Measurements from ENCODE around the gene LAMB2.

The LAMB2 gene
- 0 to 0.05 (median 0) reads per million in 3 experiments for total RNA-seq

DNA sequence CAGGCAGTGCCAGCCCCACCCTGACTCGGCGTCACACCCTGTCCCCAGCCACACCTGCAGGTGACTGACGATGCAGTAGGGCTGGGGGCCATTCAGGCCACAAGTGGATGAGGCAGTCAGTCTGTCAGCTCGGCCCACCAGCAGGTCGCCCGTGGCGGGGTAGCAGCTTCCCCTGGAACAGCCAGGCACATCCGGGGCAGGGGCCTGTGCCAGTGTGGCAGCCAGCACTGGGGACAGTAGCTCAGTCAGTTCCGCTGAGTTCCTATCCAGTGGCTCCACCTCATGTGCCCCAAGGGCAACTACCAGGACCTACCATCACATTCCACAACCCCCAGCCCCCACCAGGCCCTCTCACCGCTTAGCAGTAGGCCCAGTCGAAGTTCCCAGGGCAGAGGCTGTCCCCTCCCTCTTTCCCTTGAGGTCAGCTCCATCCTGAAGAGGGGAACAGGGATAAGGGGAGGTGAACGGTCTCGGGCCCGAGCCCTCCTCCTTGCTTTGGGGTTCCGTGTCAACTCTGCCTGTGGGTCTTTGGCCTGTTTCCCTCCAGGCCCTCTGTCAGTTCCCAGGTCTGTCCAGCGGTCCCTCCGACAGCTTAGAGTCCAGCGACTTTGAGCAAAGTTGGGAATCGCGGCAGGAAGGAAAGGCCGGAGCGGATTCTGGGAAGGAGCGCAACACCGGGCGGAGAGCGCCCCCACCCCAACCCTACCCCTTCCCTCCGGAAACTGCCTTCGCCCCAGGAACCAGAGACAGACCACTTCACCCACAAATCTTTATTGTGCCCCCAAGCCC, at the start of gene LAMB2:
Gene LAMB2 (minus strand): TSS at position 614 of the 789 bp plus-strand sequence. CDS start 183 bp downstream, at position 431.
- no peak for DNase-seq

- DNase-seq: no peak
Observed at GRCh38 chr3:49181351-49181750, 48.5 kb upstream of the LAMB2 start.

GRCh38 chr3:49180116-49180515, 47.3 kb upstream of the LAMB2 start:
- no peak for DNase-seq

GRCh38 chr3:49177073-49177472, 44.2 kb upstream of the LAMB2 start:
- DNase-seq: no peak

DNA sequence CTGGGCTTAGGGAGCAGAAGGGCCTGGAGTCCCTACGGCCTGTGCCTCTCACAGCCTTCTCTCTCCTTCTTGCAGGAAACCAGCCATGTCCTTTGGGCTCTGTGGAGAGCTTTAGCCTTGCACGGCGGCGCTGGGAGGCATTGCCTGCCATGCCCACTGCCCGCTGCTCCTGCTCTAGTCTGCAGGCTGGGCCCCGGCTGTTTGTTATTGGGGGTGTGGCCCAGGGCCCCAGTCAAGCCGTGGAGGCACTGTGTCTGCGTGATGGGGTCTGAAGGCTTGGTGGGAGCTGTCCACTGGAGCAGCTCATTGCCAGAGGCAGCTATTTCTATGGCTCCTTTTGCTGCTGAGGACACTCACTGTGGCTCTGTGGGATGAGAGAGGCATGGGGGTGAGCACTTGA, 42.7 kb upstream of the LAMB2 start:
- no peak for DNase-seq

- no peak for DNase-seq
Observed at GRCh38 chr3:49174397-49174985, 41.6 kb upstream of the LAMB2 start.

GRCh38 chr3:49173792-49174170, 40.9 kb upstream of the LAMB2 start:
- DNase-seq: no peak

DNA sequence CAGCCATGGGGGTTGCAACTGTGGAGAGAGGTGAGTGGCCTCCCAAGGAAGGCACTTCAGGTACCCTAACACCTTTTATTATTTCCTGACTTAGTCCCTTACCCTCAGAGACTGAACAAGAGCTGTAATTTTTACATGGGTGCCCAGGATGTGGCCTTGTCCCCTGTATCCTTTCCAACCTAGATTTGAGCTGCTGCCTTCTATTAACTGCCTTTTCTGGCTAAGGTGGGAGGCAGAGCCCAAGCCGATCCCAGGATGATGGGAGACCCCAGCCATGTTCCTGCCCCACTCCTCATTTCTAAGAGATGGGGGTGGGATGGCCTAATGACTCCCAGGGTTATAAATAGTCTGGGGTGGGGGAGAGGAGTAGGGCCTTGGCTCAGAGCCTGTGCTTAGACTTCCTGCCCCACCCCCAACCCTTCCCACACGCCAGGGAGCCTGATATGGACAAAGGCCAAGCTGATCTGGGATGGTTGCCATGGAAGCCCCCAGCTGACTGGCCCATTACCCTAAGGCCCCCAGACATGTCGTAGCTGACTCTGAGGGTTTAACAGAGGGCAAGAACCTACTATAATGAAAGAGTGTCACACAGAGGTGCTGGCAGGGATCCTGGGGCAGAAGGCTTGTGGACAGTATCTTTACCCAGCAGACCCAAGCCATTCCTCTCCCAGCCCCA, 40.4 kb upstream of the LAMB2 start:
- DNase-seq: no peak

- DNase-seq: no peak
Observed at GRCh38 chr3:49172551-49173041, 39.7 kb upstream of the LAMB2 start.

DNA sequence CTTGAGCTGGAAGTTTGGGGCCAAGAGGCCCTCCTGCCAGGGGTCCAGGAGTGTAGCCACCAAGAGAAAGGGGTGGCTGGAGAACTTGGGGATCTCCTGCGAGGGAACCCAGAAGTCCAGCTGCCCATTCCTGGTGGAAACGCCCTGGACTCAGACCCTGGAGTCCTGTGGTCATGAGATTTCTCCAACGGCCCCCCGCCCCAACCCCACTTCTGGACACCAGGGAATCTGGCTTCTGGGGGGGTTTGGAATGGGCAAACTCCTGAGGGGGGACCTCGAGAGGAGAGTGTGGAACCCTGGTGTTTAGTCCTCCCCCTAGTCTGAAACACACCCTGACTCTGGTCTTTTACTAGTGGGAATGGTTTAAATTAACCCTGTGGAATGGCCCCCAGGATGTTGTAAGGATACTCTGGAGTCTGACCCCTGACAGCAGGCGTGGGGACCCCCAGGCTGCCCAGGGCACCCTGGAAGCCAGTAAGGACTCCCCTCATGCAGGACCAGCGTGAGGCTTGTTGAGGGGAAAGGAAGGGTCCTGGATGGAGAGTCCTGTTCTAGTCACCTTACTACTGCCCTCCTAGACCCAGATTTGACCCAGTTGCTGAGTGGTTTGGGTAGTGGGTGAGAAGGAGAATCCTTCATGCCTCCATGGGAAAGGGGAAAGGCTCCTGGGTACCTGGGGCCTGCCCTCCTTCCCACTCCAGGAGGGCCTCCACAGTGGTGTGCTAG, 39.1 kb upstream of the LAMB2 start:
- DNase-seq: no peak

DNA sequence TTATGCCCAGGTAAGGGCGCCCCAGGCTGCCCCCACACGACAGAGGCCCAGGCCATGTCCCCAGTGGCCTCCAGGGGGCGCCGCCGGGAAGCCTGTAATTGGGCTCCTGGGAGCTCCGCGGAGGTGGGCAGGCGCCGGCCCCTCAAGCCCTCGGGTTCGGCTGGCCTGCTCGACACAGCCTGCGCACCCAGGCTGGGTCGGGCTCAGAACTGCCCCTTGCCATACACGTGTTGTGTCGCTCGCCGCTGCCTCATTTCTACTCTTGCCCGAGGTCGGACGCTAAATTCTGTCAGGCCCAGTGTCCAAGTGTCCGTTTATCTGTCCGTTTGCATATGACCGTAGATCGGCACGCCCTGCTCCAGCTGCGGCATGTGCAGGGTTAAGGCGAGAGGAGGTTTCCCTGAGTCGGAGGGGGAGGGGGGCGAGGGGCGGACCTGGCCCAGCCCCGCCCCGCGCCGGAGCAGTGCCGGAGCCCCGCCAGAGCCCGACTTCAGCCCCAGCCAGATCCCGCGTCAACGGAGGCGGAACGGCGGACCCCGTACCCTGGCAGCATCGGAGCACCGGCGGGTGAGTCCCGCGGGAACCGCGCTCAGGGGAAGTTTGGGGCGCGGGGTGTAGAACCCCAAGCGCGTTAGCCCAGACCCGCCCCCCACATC, 38.4 kb upstream of the LAMB2 start, which contains the start of gene KLHDC8B:
Gene KLHDC8B (plus strand): TSS at position 480 of the 656 bp plus-strand sequence. CDS start 1,172 bp downstream, outside the sequence.
- peak; percentile 70 for DNase-seq

DNA sequence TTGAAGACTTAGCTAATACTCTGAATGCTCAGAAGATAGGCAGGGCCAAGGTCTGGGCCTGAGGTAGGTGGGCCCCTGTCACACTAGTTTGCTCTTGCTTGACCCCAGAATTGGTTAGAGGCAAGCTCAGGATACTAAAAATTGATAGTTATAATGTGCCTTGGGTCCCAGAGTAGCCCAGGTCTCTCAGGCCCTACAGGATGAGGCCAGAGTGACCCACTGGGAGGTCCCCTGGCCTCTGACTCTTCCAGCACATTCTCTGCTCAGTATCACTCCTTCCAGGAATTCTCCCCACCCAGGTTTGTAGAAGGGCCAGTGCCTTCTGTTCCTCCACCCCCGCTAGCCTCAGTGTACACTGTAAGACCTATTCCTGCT, 37.9 kb upstream of the LAMB2 start:
- DNase-seq: no peak

DNA sequence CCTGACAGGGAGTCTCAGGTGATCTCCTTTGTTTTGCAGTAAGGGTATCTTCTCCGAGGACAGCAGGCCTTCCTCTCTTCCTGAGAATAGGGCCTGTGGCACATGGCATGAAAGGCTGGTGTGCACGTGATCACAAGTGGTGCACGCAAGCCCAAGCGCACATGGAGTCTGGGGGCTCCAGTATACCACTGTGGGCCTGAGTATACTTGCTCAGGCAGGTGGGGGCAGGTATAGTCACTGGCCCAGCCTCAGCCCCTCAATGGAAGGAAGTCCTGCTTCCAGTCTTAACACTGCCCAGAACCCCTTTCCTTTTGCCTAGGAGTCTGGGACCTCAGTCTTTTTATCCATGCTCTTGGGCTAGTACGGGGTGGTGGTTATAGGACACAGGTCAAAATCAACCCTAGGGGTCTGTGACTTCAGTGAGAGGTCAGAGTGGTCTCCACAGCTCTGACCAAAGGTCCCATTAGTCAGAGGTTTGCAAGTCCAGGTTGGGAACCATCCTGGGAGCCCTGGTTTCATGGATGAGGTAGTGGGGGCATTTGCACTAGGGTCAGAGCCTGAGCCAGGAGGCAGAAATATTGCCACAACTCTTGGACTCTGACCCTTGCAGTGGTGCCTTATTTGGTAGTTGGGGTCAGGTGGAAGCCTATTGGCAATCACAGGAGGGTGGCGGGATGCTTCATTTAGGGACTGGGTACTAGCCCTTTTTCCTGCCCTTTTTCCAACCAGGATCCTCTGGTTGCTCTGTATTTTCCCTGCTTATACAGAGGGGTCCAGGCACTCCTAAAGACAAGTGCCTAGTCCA, 34.1 kb upstream of the LAMB2 start:
- no peak for DNase-seq

- peak; percentile 66 for DNase-seq
Observed at GRCh38 chr3:49165771-49166751, 33.2 kb upstream of the LAMB2 start, which contains the start of gene CCDC71. TSS of gene CCDC71 (minus strand) at chr3:49166331. CDS start at chr3:49164208, 2,123 bp downstream.

DNA sequence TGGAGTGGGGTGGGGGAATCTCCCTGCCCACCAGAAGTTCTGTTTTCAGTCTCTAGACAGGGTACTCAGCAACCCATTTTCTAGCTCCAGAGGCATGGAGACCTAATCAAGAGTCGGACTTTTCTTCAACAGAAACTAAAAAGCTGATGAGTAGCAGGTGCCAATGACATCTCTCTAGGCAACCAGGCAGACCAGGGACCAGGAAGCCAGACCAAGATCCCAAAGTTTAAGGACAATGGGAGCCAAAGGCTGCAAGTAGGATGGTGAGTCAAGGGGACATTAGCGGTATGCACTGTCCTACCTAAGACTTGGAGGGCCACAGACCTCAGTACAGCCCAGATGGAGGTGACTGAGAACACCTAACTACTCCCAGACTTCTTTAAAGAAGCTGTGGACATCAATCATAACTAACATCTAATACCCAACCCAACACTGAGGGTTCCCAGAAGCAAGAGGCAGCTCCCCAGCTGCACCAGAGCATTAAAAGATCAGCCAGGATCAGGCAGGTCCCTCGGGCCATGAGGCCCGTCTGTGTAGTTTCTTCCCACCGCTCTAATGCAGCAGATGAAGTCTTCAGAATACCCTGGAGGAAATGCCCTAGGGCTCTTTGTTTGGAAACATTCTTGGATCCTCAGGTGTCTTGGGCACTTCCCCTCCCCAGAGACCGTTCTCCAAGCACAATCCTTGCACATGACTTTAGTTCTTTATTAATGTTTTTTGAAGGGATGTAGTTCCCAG, 32.3 kb upstream of the LAMB2 start:
- DNase-seq: no peak

GRCh38 chr3:49163609-49164008, 30.8 kb upstream of the LAMB2 start:
- DNase-seq: no peak

DNA sequence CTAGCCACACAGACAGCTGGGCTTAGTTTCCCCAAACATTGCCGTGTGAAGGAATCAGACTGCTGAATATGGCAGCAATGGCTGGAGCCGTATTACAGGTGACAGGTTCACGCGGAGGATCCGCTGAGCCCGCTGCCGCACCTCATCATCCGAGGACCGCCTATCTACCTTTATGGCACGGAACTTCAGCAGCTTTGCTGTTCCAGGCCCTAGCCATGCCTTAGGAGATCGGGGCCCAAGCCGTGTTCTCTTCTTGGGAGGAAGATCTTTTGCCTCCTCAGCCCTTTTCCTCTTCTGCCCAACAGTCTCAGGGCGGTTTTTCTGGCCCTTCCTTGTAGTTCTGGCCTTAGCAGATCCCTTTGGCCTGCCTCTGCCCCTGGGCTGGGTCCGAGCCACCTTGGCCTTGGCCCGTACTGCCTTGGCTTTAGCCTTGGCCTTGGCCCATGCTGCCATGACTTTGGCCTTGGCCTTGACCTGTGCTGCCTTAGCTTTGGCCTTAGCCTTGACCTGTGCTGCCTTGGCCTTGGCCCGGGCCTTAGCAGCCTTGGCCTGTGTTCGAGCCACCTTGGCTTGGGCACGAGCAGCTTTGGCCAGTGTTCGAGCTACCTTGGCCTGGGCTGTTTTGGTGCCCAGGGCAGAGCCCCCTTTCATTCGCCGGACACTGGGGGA, 30.0 kb upstream of the LAMB2 start:
- DNase-seq: no peak

DNA sequence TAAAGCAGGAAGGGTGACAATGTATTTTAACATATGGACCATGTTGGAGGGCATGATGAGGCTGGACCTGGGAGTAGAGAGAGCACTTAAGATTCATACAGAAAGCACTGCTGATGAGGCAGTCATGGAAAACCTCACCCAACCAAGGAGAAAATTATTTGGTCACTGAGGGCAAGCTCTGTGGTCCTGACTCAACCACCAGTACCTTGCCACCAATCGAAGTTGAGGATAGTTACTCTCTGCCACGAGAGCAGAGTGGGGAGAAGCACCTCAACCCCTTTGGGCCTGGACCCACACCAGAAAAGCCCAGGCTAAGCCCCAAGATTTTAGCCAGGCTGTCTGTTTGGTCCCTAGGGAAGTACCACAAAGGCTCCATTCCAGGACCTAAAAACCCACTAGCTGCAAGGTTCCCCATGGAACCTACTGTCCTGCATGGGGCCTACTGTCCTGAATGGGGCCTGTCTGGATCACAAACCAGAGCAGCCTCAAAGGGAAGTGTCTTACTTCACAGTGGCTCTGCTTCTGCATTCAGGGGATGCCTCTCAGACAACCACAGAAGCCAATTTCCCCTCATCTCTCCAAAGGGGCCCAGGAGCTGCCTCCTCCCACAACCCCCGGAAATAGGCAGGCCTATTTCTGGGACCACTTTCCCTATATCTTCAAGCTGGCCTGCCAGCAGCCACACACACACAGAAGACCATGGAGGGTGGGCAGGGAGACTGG, 29.1 kb upstream of the LAMB2 start:
- DNase-seq: no peak

All from central memory CD4-positive, alpha-beta T cell (primary cell).